HCT116 (cell line): ENCODE data around the gene KRT85. TPM values are rescaled to one million over a fixed set of nuclear protein-coding genes. Genes with fewer than 3 reads are reported as not detected.

Experiments
- ATAC-seq: fragments of 200-7000 bp; cut with Tn5 transposase; 2 replicates; pipeline ENCODE4 v1.9.1; 2020; ENCODE audit warnings: mild to moderate bottlenecking, moderate library complexity
- BruUV-seq: library from RNA; stranded (reverse); fragments of 400-500 nt; replicated peaks from 2 replicates; lab custom pipeline; 2021; lab: Mats Ljungman, UMichigan
- CTCF ChIA-PET: fragments of 300-600 bp; sonication (Branson Sonifier 250); formaldehyde crosslinking; loops from one replicate; lab custom pipeline; 2021; ENCODE audit warnings: antibody characterized with exemption; lab: Charles Lee
- POLR2A ChIA-PET: fragments of 300-600, 350-600 bp; sonication (Branson Sonifier 250); formaldehyde crosslinking; loops from one replicate; lab custom pipeline; 2021; ENCODE audit warnings: antibody characterized with exemption; lab: Charles Lee
- RAD21 ChIA-PET, 2 experiments: fragments of 300-600 bp; sonication (Branson Sonifier 250); formaldehyde crosslinking; loops; one replicate each; lab custom pipeline; 2023; ENCODE audit warnings: low total read pairs in 2 of 2; ENCODE audit not compliant: uncharacterized antibody in 2 of 2, unreplicated experiment in 2 of 2, low non-redundant PET in 1 of 2; lab: Charles Lee
- DNase-seq: peaks from one replicate; pipeline ENCODE4 v3.0.0-alpha.2; 2010; ENCODE audit warnings: low read depth, low spot score
- H2AFZ ChIP-seq: fragments of 200-600 bp; shearing (Covaris generic), sonication (generic); 2 replicates; pipeline ENCODE4 v1.6.1; 2017; ENCODE audit warnings: low read depth, mixed run types, mixed read lengths, antibody characterized with exemption, low read length; ENCODE audit not compliant: poor library complexity, severe bottlenecking
- H3K27ac ChIP-seq: 2 replicates; pipeline ENCODE4 v1.5.1; 2012; ENCODE audit warnings: low read depth, low read length
- H3K27me3 ChIP-seq: fragments of 200-600 bp; sonication (generic); 2 replicates; pipeline ENCODE4 v1.6.1; 2016; ENCODE audit warnings: mixed run types, low read length, mixed read lengths; ENCODE audit not compliant: insufficient read depth
- H3K36me3 ChIP-seq, 2 experiments: fragments of 200-500 bp in 1 of 2; fragments of 200-600 bp in 1 of 2; sonication (Bioruptor generic) in 1 of 2; sonication (generic) in 1 of 2; 2 replicates each; pipeline versions ENCODE4 v1.5.1 to v1.6.1; 2014 to 2016; ENCODE audit warnings: low read length in 2 of 2, inconsistent platforms in 1 of 2, mixed read lengths in 1 of 2, mixed run types in 1 of 2; ENCODE audit not compliant: insufficient read depth in 2 of 2, control insufficient read depth in 1 of 2
- H3K4me1 ChIP-seq, 2 experiments: fragments of 200-600 bp in 1 of 2; sonication (generic) in 1 of 2; 2 replicates each; pipeline versions ENCODE4 v1.5.1 to v1.6.1; 2012 to 2017; ENCODE audit warnings: low read length in 2 of 2, inconsistent platforms in 1 of 2, mild to moderate bottlenecking in 1 of 2, mixed read lengths in 1 of 2, mixed run types in 1 of 2, moderate library complexity in 1 of 2; ENCODE audit not compliant: insufficient read depth in 2 of 2, control insufficient read depth in 1 of 2
- H3K4me2 ChIP-seq: fragments of 200-600 bp; sonication (generic); 2 replicates; pipeline ENCODE4 v1.6.1; 2017; ENCODE audit warnings: mixed run types, low read length, mixed read lengths
- H3K4me3 ChIP-seq, 2 experiments: fragments of 200-600 bp in 1 of 2; sonication (generic) in 1 of 2; replicated peaks in 1 of 2; 2 replicates each; pipeline ENCODE4 v1.5.1; 2011 to 2016; ENCODE audit warnings: low read length in 2 of 2, control low read depth in 1 of 2, low read depth in 1 of 2, mild to moderate bottlenecking in 1 of 2, mixed read lengths in 1 of 2, mixed run types in 1 of 2
- H3K79me2 ChIP-seq: fragments of 200-600 bp; sonication (generic); 2 replicates; pipeline ENCODE4 v1.6.1; 2017; ENCODE audit warnings: mild to moderate bottlenecking, mixed run types, low read length, moderate library complexity, mixed read lengths; ENCODE audit not compliant: insufficient read depth
- H3K9ac ChIP-seq: fragments of 200-600 bp; sonication (generic); 2 replicates; pipeline ENCODE4 v1.6.1; 2016; ENCODE audit warnings: low read length, mixed read lengths
- H3K9me2 ChIP-seq: fragments of 200-600 bp; sonication (generic), shearing (Covaris generic); 2 replicates; pipeline ENCODE4 v1.6.1; 2017; ENCODE audit warnings: mixed run types, mild to moderate bottlenecking, moderate library complexity; ENCODE audit not compliant: insufficient read depth
- H3K9me3 ChIP-seq, 2 experiments: fragments of 200-500 bp in 1 of 2; fragments of 200-600 bp in 1 of 2; sonication (Bioruptor generic) in 1 of 2; sonication (generic) in 1 of 2; 2 replicates each; pipeline ENCODE4 v1.6.1; 2014 to 2017; ENCODE audit warnings: low read length in 2 of 2, mixed read lengths in 2 of 2, inconsistent platforms in 1 of 2, low read depth in 1 of 2, mild to moderate bottlenecking in 1 of 2, mixed run types in 1 of 2, moderate library complexity in 1 of 2; ENCODE audit not compliant: control insufficient read depth in 1 of 2, insufficient read depth in 1 of 2
- H4K20me1 ChIP-seq: fragments of 200-600 bp; sonication (generic), shearing (Covaris generic); 2 replicates; pipeline ENCODE4 v1.6.1; 2017; ENCODE audit warnings: mixed run types, mild to moderate bottlenecking, moderate library complexity; ENCODE audit not compliant: insufficient read depth
- EZH2phosphoT487 ChIP-seq: fragments of 200-600 bp; IDR thresholded peaks from 2 replicates; pipeline ENCODE4 v1.6.1; 2018; ENCODE audit warnings: antibody characterized with exemption, borderline replicate concordance
- REST ChIP-seq: IDR thresholded peaks from 2 replicates; pipeline ENCODE4 v1.6.1; 2012; ENCODE audit warnings: low read depth
- ZBTB33 ChIP-seq: IDR thresholded peaks from 2 replicates; pipeline ENCODE4 v1.6.1; 2011; ENCODE audit warnings: mild to moderate bottlenecking, low read length, moderate library complexity; ENCODE audit not compliant: insufficient replicate concordance; ENCODE audit errors: extremely low read depth
- intact Hi-C: fragments of 100-400 bp; cut with micrococcal nuclease; formaldehyde crosslinking; loops from 2 replicates; pipeline ENCODE4 v1.10.0; 2022
- total RNA-seq: library from RNA; stranded (reverse); gene quantifications from one replicate; pipeline ENCODE4 v1.2.1, GENCODE V29; 2021; ENCODE audit not compliant: unreplicated experiment

KRT85 gene
- total RNA-seq, 1 experiment from 2014 or later, result not detected

DNA sequence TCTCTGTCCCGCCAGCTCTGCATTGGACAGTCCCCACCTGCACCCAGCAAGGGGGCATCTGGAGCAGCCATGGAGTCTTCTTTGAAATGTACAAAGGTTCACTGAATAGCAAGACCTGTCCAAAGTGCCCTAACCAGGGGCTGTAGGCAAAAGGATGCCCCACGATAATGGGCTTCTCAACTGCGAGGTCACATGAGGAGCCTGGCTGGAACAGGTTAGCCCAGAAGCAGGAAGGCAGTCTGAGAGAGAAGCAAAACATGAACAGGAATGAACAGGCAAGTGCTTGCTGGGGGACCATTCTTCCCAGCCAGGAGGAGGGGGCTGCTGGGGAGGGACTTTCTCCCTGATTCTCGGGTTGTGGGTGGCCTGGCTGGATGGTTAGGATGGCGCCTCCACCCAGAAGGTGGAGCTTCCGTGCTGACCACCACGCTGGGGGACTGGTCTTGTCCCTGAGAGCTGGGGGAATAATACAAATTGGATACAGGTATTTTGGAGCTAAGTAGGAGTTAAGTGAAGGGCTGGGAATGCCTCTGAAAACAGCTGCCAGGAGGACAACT, 7.1 kb downstream of the KRT85 start:
- TF ChIP-seq REST (no peak), ZBTB33 (no peak), EZH2phosphoT487 (no peak)
- RAD21 ChIA-PET, result no interaction called here
- H3K4me1 ChIP-seq, result no peaks in the 10 kb centered on the region; a peak in 1 of 4 replicates
- ATAC-seq (no peak), DNase-seq (no peak)
- H2AFZ ChIP-seq, result no peak overlapping the region
- H3K9me3 ChIP-seq, result no peaks in the 10 kb centered on the region
- POLR2A ChIA-PET, result no interaction called here
- no peak overlapping the region for H3K4me3 ChIP-seq
- CTCF ChIA-PET, result interaction anchor here (1.1 to 1.2 kb wide), 3 partner anchors 12 to 144 kb away, joined by 3 to 4 read pairs (median 3); no protein-coding TSS in a partner anchor
- intact Hi-C loops, result no loop called here
- H3K27me3 ChIP-seq, result no peaks in the 10 kb centered on the region
- no peaks in the 10 kb centered on the region for H3K79me2 ChIP-seq
- no peaks in the 10 kb centered on the region for H4K20me1 ChIP-seq
- no peaks in the 10 kb centered on the region for H3K36me3 ChIP-seq
- H3K9me2 ChIP-seq, result no peaks in the 10 kb centered on the region
- BruUV-seq, result no TSS peak
- no peak overlapping the region for H3K9ac ChIP-seq
- H3K27ac ChIP-seq, result no peak overlapping the region
- no peak overlapping the region for H3K4me2 ChIP-seq
